Uterus (tissue), 2 donors: Measurements from ENCODE around the gene PSPN.

ENCODE experiments used
- CTCF ChIP-seq, 4 experiments: fragments of 200-600 bp in 2 of 4; fragments of 450-650 bp in 2 of 4; sonication (generic) in 2 of 4; IDR thresholded peaks; one replicate each; pipeline ENCODE4 v1.5.1; 2016 to 2019; ENCODE audit warnings: antibody characterized with exemption in 4 of 4, mild to moderate bottlenecking in 2 of 4, moderate library complexity in 1 of 4
- POLR2A ChIP-seq, 2 donors: fragments of 450-650 bp; IDR thresholded peaks; one replicate each; pipeline ENCODE4 v1.6.1; 2016; ENCODE audit warnings: antibody characterized with exemption in 2 of 2, mild to moderate bottlenecking in 1 of 2, moderate library complexity in 1 of 2

GRCh38 chr19:6381030-6381750 lies 5.5 kb upstream of the PSPN start:
- TF ChIP-seq CTCF (IDR thresholded peaks at IDR 0.05) (no peak), POLR2A (IDR thresholded peaks at IDR 0.05) (no peak)
